ENCODE data around the gene DMKN.

DMKN gene

GRCh38 chr19:35559781-35560180 lies 46.3 kb upstream of the DMKN start:
- Histone ChIP-seq H3K79me2 (ENCODE audit: insufficient read depth, low read length) (no peaks in the 10 kb centered on the region), H3K4me1 (ENCODE audit: insufficient read depth, low read length, poor library complexity, severe bottlenecking) (no peaks in the 10 kb centered on the region), H3K4me3 (ENCODE audit: low read length, poor library complexity, severe bottlenecking) (no peak overlapping the region), H3K9me2 (replicated peaks; ENCODE audit: low read depth, low read length) (no peaks in the 10 kb centered on the region), H3K4me2 (ENCODE audit: low read depth, low read length, poor library complexity, severe bottlenecking) (no peak overlapping the region), H3K9ac (ENCODE audit: low read depth, low read length, poor library complexity, severe bottlenecking) (no peak overlapping the region), H3K36me3 (ENCODE audit: insufficient read depth, low read length) (no peaks in the 10 kb centered on the region), H3K27me3 (ENCODE audit: insufficient read depth, low read length, poor library complexity, severe bottlenecking) (no peaks in the 10 kb centered on the region), H3K9me3 (ENCODE audit: insufficient read depth, low read depth, low read length) (no peaks in the 10 kb centered on the region), H2AFZ (ENCODE audit: low read length) (no peak overlapping the region), H4K20me1 (ENCODE audit: insufficient read depth, low read length, poor library complexity, severe bottlenecking) (no peaks in the 10 kb centered on the region), H3F3A (ENCODE audit: low read depth) (no peaks in the 10 kb centered on the region)
- TF ChIP-seq EZH2phosphoT487 (IDR thresholded peaks at IDR 0.05; ENCODE audit: borderline replicate concordance), result no peak

GRCh38 chr19:35559281-35559659 lies 45.8 kb upstream of the DMKN start:
- Histone ChIP-seq H3K4me3 (ENCODE audit: low read length, poor library complexity, severe bottlenecking) (no peak overlapping the region), H3K4me2 (ENCODE audit: low read depth, low read length, poor library complexity, severe bottlenecking) (no peak overlapping the region), H3K27me3 (ENCODE audit: insufficient read depth, low read length, poor library complexity, severe bottlenecking) (no peaks in the 10 kb centered on the region), H3K9me2 (replicated peaks; ENCODE audit: low read depth, low read length) (no peaks in the 10 kb centered on the region), H3K79me2 (ENCODE audit: insufficient read depth, low read length) (no peaks in the 10 kb centered on the region), H4K20me1 (ENCODE audit: insufficient read depth, low read length, poor library complexity, severe bottlenecking) (no peaks in the 10 kb centered on the region), H2AFZ (ENCODE audit: low read length) (no peak overlapping the region), H3K36me3 (ENCODE audit: insufficient read depth, low read length) (no peaks in the 10 kb centered on the region), H3F3A (ENCODE audit: low read depth) (no peaks in the 10 kb centered on the region), H3K4me1 (ENCODE audit: insufficient read depth, low read length, poor library complexity, severe bottlenecking) (no peaks in the 10 kb centered on the region), H3K9me3 (ENCODE audit: insufficient read depth, low read depth, low read length) (no peaks in the 10 kb centered on the region), H3K9ac (ENCODE audit: low read depth, low read length, poor library complexity, severe bottlenecking) (no peak overlapping the region)
- TF ChIP-seq CTCF (conservative IDR thresholded peaks at IDR 0.05; ENCODE audit: low read length) (no peak), EZH2phosphoT487 (IDR thresholded peaks at IDR 0.05; ENCODE audit: borderline replicate concordance) (no peak)

DNA sequence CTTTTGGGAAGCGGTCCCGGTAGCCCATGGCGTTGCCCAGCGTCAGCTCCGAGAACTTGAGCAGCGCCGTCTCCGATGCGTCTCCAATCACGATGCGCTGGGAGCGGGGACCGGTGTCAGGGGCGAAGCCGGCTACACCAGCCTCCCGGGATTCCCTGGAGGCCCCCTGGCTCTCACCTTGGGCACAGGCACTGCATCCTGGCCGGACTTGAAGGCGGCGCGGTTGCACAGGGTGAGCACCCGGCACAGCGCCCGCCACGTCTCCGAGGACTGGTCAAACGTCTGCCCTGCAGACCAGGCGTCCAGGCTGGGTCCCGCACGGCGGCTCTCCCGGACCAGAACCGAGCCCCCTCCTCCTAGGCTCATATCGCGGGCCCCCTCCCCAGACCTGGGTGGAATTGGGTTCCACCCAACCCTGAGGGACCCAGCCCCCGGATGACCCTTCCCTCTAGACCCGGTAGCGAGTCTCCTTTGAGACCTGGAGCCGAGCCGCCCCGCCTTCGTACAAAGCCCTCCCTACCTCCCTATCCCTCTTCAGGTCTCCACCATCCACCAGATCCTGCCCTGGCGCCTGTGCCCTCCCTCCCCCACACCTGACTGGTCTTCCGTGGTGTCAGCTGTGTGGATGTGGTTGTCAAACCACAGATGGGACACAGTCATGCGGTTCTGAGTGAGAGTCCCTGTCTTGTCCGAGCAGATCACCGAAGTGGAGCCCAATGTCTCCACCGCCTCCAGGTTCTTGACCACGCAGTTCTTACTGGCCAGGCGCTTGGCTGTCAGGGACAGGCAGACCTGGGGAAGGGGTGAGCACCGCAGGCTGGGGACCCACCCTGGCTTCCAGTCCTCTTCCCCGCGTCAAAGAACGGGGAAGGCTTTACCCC lies 45.2 kb upstream of the DMKN start:
- Histone ChIP-seq H3K4me1 (ENCODE audit: insufficient read depth, low read length, poor library complexity, severe bottlenecking) (no peaks in the 10 kb centered on the region), H3K36me3 (ENCODE audit: insufficient read depth, low read length) (no peaks in the 10 kb centered on the region), H3K4me2 (ENCODE audit: low read depth, low read length, poor library complexity, severe bottlenecking) (no peak overlapping the region), H3K9me3 (ENCODE audit: insufficient read depth, low read depth, low read length) (no peaks in the 10 kb centered on the region), H3K79me2 (ENCODE audit: insufficient read depth, low read length) (no peaks in the 10 kb centered on the region), H2AFZ (ENCODE audit: low read length) (no peak overlapping the region), H3K9me2 (replicated peaks; ENCODE audit: low read depth, low read length) (no peaks in the 10 kb centered on the region), H3F3A (ENCODE audit: low read depth) (no peaks in the 10 kb centered on the region), H4K20me1 (ENCODE audit: insufficient read depth, low read length, poor library complexity, severe bottlenecking) (no peaks in the 10 kb centered on the region), H3K27me3 (ENCODE audit: insufficient read depth, low read length, poor library complexity, severe bottlenecking) (no peaks in the 10 kb centered on the region), H3K9ac (ENCODE audit: low read depth, low read length, poor library complexity, severe bottlenecking) (no peak overlapping the region), H3K4me3 (ENCODE audit: low read length, poor library complexity, severe bottlenecking) (no peak overlapping the region)
- TF ChIP-seq EZH2phosphoT487 (IDR thresholded peaks at IDR 0.05; ENCODE audit: borderline replicate concordance), result no peak
- TF ChIP-seq CTCF (conservative IDR thresholded peaks at IDR 0.05; ENCODE audit: low read length), result no peak
